DOHH2 (cell line): ENCODE data around the gene ALDH1A3.
A peak's percentile ranks its signal among the peaks of the same experiment; 100 is the strongest.
"Not testable (repeated sequence)": the region's sequence is repeated elsewhere in the genome, so short reads cannot be mapped to it uniquely, and the experiment has no call there.

Experiments
- H3F3A ChIP-seq: fragments of 200-600 bp; sonication (generic), shearing (Covaris generic); 2 replicates; pipeline ENCODE4 v1.6.0; 2016; ENCODE audit warnings: antibody characterized with exemption, mild to moderate bottlenecking; ENCODE audit not compliant: control insufficient read depth, insufficient read depth
- H3K27ac ChIP-seq: fragments of 200-600 bp; sonication (generic); 2 replicates; pipeline ENCODE4 v1.5.1; 2014; ENCODE audit warnings: low read depth, mild to moderate bottlenecking, low read length, moderate library complexity
- H3K27me3 ChIP-seq: fragments of 200-600 bp; sonication (generic); 2 replicates; pipeline ENCODE4 v1.6.1; 2014; ENCODE audit warnings: mild to moderate bottlenecking, low read length, mixed read lengths; ENCODE audit not compliant: control insufficient read depth
- H3K36me3 ChIP-seq: fragments of 200-600 bp; sonication (generic); 2 replicates; pipeline ENCODE4 v1.6.1; 2014; ENCODE audit warnings: mild to moderate bottlenecking, low read length, moderate library complexity, mixed read lengths; ENCODE audit not compliant: control insufficient read depth
- H3K4me1 ChIP-seq: fragments of 200-600 bp; sonication (generic); 2 replicates; pipeline ENCODE4 v1.6.1; 2014; ENCODE audit warnings: mild to moderate bottlenecking, low read length, mixed read lengths; ENCODE audit not compliant: control insufficient read depth
- H3K4me2 ChIP-seq: fragments of 200-600 bp; sonication (generic); 2 replicates; pipeline ENCODE4 v1.6.0; 2014; ENCODE audit warnings: mild to moderate bottlenecking, low read length, moderate library complexity
- H3K4me3 ChIP-seq: fragments of 200-600 bp; sonication (generic); 2 replicates; pipeline ENCODE4 v1.5.1; 2014; ENCODE audit warnings: mild to moderate bottlenecking, low read length, mixed read lengths
- H3K79me2 ChIP-seq: fragments of 200-600 bp; sonication (generic); 2 replicates; pipeline ENCODE4 v1.6.1; 2014; ENCODE audit warnings: mild to moderate bottlenecking, low read length, mixed read lengths; ENCODE audit not compliant: control insufficient read depth
- H3K9me2 ChIP-seq: fragments of 200-600 bp; sonication (generic); replicated peaks from 2 replicates; pipeline ENCODE4 v1.6.1; 2014; ENCODE audit warnings: mild to moderate bottlenecking, low read length, mixed read lengths; ENCODE audit not compliant: control insufficient read depth
- H3K9me3 ChIP-seq: fragments of 200-600 bp; sonication (generic); 2 replicates; pipeline ENCODE4 v1.6.1; 2014; ENCODE audit warnings: antibody characterized with exemption, low read length, mixed read lengths; ENCODE audit not compliant: control insufficient read depth, insufficient read depth
- H4K20me1 ChIP-seq: fragments of 200-600 bp; sonication (generic); 2 replicates; pipeline ENCODE4 v1.6.0; 2014; ENCODE audit warnings: low read depth, mild to moderate bottlenecking, antibody characterized with exemption, low read length, moderate library complexity; ENCODE audit not compliant: control insufficient read depth, insufficient read depth
- CTCF ChIP-seq: fragments of 200-600 bp; sonication (generic); IDR thresholded peaks from one replicate; pipeline ENCODE4 v1.5.1; 2014; ENCODE audit warnings: antibody characterized with exemption, mild to moderate bottlenecking, low read depth, low read length; ENCODE audit not compliant: poor library complexity, severe bottlenecking
- EZH2phosphoT487 ChIP-seq: fragments of 200-600 bp; sonication (generic); IDR thresholded peaks from 2 replicates; pipeline ENCODE4 v1.6.1; 2017; ENCODE audit warnings: borderline replicate concordance, mild to moderate bottlenecking, antibody characterized with exemption, low read length, moderate library complexity, mixed read lengths

ALDH1A3 gene

GRCh38 chr15:100849855-100850218, 29.8 kb upstream of the ALDH1A3 start:
- H3K4me2 ChIP-seq: peak overlapping the region; percentile 60

GRCh38 chr15:100851428-100852015, 28.1 kb upstream of the ALDH1A3 start:
- H3K36me3 ChIP-seq, H3K9me2 ChIP-seq, H3K79me2 ChIP-seq, H3K9me3 ChIP-seq, H4K20me1 ChIP-seq, H3K4me3 ChIP-seq, H3K4me1 ChIP-seq, H3K4me2 ChIP-seq, H3F3A ChIP-seq, H3K27me3 ChIP-seq, H3K27ac ChIP-seq: not testable (repeated sequence)

More at GRCh38 chr15:100849855-100850218, 29.8 kb upstream of the ALDH1A3 start:
- 0 out of 2 replicates have a peak, but pooled peaks cover 4% of the 10 kb centered on the region for H3K4me1 ChIP-seq
- no peaks in the 10 kb centered on the region for H4K20me1 ChIP-seq
- H3K79me2 ChIP-seq: no peaks in the 10 kb centered on the region
- no peak overlapping the region for H3K27ac ChIP-seq
- TF ChIP-seq EZH2phosphoT487: no peak
- no peaks in the 10 kb centered on the region for H3K9me2 ChIP-seq
- no peaks in the 10 kb centered on the region for H3K27me3 ChIP-seq
- H3F3A ChIP-seq: no peaks in the 10 kb centered on the region
- peak overlapping the region; percentile 66 for H3K4me3 ChIP-seq
- no peaks in the 10 kb centered on the region for H3K36me3 ChIP-seq
- no peaks in the 10 kb centered on the region for H3K9me3 ChIP-seq

- Histone ChIP-seq H3K79me2 (no peaks in the 10 kb centered on the region), H3K9me2 (no peaks in the 10 kb centered on the region), H3K36me3 (no peaks in the 10 kb centered on the region), H3K4me1 (0 out of 2 replicates have a peak, but pooled peaks cover 4% of the 10 kb centered on the region), H3K27ac (no peak overlapping the region), H4K20me1 (no peaks in the 10 kb centered on the region), H3F3A (no peaks in the 10 kb centered on the region), H3K4me3 (no peak overlapping the region), H3K27me3 (no peaks in the 10 kb centered on the region), H3K9me3 (no peaks in the 10 kb centered on the region), H3K4me2 (no peak overlapping the region)
- TF ChIP-seq EZH2phosphoT487: no peak
- no peak for TF ChIP-seq CTCF
These were observed 27.0 kb upstream of the ALDH1A3 start for GRCh38 chr15:100852630-100853029.

- H3K36me3 ChIP-seq: no peaks in the 10 kb centered on the region
- TF ChIP-seq EZH2phosphoT487 (no peak), CTCF (no peak)
- H3K4me2 ChIP-seq: no peak overlapping the region
- no peaks in the 10 kb centered on the region for H3K9me2 ChIP-seq
- H3K9me3 ChIP-seq: no peaks in the 10 kb centered on the region
- H3K27me3 ChIP-seq: no peaks in the 10 kb centered on the region
- H3K79me2 ChIP-seq: no peaks in the 10 kb centered on the region
- 0 out of 2 replicates have a peak, but pooled peaks cover 4% of the 10 kb centered on the region for H3K4me1 ChIP-seq
- no peaks in the 10 kb centered on the region for H3F3A ChIP-seq
- no peaks in the 10 kb centered on the region for H4K20me1 ChIP-seq
- H3K4me3 ChIP-seq: no peak overlapping the region
- H3K27ac ChIP-seq: no peak overlapping the region
These were observed 25.8 kb upstream of the ALDH1A3 start for GRCh38 chr15:100853676-100854440.
